Omental fat pad (tissue), 4 donors: ENCODE data around the gene CPA1. TPM values are rescaled to one million over a fixed set of nuclear protein-coding genes. Genes with fewer than 3 reads are reported as not detected.
A peak's percentile ranks its signal among the peaks of the same experiment; 100 is the strongest.
"Not testable (repeated sequence)": the region's sequence is repeated elsewhere in the genome, so short reads cannot be mapped to it uniquely, and the experiment has no call there.

ENCODE experiments used
- ATAC-seq: fragments of 150-250 bp; one replicate; pipeline ENCODE4 v1.9.1; 2016; ENCODE audit warnings: mild to moderate bottlenecking, moderate library complexity; ENCODE audit not compliant: low FRiP score
- DNase-seq: peaks from one replicate; pipeline ENCODE4 v3.0.0-alpha.2; 2019; ENCODE audit warnings: low spot score
- CTCF ChIP-seq, 3 donors: fragments of 450-650 bp; IDR thresholded peaks; one replicate each; pipeline ENCODE4 v1.5.1; 2016 to 2017; ENCODE audit warnings: antibody characterized with exemption in 3 of 3, mild to moderate bottlenecking in 3 of 3, moderate library complexity in 2 of 3
- total RNA-seq, 4 donors: library from RNA; depleted of rRNA; stranded (reverse); fragments of >200 nt; gene quantifications; one replicate each; pipeline ENCODE4 v1.1.0, GENCODE V29; 2016

Gene CPA1
- total RNA-seq, 4 donors from 2014 or later = 2.0 to 4.5 (median 2.3) TPM; not detected in 1

- DNase-seq (no peak), ATAC-seq (no peak)
- TF ChIP-seq CTCF (IDR thresholded peaks at IDR 0.05) = no peak
Observed at GRCh38 chr7:130372402-130373165, 7.7 kb upstream of the CPA1 start.

GRCh38 chr7:130374507-130374906 lies 5.8 kb upstream of the CPA1 start:
- DNase-seq (no peak), ATAC-seq (no peak)
- no peak for TF ChIP-seq CTCF (IDR thresholded peaks at IDR 0.05)

- not testable (repeated sequence) for ATAC-seq, DNase-seq
Observed at GRCh38 chr7:130376461-130376860, 3.8 kb upstream of the CPA1 start.

- ATAC-seq = no peak
- DNase-seq = no peak
- no peak for TF ChIP-seq CTCF (IDR thresholded peaks at IDR 0.05)
Observed at GRCh38 chr7:130377178-130377577, 3.1 kb upstream of the CPA1 start.

GRCh38 chr7:130379019-130379418 lies 1.3 kb upstream of the CPA1 start:
- DNase-seq (no peak), ATAC-seq (no peak)
- no peak for TF ChIP-seq CTCF (IDR thresholded peaks at IDR 0.05)

GRCh38 chr7:130379532-130379920 lies 768 bp upstream of the CPA1 start:
- DNase-seq = no peak
- no peak for TF ChIP-seq CTCF (IDR thresholded peaks at IDR 0.05)
- ATAC-seq = peak; percentile 11

- TF ChIP-seq CTCF (IDR thresholded peaks at IDR 0.05) = no peak
- DNase-seq (no peak), ATAC-seq (no peak)
Observed at GRCh38 chr7:130380861-130381455, 664 bp downstream of the CPA1 start.
